Inflammatory macrophage treated with lipopolysaccharide for 1 hour (primary cell): ENCODE measurements around the gene SQSTM1.
"Not testable (repeated sequence)": the region's sequence is repeated elsewhere in the genome, so short reads cannot be mapped to it uniquely, and the experiment has no call there.

Experiments used
- DNase-seq, 2 donors: peaks; one replicate each; pipeline ENCODE4 v3.0.0-alpha.2; 2020 to 2022

SQSTM1 gene

DNA sequence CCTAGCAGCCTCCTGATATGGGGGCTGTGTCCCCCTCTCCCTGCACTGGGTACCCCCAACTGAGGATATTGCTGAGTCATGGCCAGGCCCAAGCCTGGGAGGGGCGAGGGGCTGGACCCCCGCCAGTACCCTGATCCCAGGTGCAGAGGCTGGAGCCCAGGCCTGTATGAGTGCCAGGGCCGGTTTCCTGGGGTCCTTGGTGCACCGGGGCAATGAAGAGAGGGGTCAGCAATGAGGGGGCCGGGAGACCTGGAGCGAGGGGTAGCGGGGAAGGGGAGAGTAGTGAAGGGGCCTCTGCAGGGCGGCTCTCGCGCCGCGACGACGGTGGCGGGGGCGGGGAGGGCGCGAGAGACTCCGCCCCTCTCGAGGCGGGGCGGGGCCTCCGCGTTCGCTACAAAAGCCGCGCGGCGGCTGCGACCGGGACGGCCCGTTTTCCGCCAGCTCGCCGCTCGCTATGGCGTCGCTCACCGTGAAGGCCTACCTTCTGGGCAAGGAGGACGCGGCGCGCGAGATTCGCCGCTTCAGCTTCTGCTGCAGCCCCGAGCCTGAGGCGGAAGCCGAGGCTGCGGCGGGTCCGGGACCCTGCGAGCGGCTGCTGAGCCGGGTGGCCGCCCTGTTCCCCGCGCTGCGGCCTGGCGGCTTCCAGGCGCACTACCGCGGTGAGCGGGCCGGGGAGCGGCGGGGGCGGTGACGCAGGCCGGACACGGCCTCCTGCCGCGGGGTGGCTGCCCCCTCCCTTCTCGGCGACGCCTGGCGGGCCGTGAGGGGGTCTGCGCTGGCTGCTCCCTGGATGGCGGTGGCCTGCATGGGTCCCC is at the start of gene SQSTM1:
TSS of gene SQSTM1 (plus strand) at position 423 of the 815 bp plus-strand sequence. CDS start at position 455, 32 bp downstream.
- DNase-seq, result peak; percentile 74 to 90

DNA sequence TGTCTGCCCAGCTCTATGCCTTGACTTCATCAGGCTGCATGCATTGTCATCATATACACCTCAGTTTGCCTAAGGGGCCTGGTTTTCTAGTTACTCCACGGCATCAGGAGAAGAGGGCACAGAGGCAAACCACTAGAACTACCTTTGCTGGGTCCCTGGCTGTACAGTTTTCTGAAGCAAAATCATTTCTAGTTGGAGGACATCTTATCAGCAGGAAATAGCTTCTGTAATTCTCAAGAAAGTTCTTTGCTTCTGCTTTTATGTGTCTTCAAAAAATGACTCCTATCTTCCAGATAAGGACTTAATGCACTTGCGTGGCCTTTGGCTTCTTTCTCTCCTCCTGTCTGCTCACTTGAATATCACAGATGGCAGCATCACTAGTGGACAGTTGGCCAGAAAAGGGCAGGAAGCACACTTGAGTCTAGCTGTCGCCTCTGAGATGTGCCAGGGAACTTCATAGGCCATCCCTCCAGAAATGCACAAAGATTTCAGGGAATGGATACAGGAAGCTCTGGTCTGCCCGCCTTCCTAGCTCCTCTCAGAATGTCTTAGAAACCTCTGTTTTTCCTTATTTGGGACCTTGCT is 49.3 kb upstream of the SQSTM1 start:
- DNase-seq, result no peak

DNA sequence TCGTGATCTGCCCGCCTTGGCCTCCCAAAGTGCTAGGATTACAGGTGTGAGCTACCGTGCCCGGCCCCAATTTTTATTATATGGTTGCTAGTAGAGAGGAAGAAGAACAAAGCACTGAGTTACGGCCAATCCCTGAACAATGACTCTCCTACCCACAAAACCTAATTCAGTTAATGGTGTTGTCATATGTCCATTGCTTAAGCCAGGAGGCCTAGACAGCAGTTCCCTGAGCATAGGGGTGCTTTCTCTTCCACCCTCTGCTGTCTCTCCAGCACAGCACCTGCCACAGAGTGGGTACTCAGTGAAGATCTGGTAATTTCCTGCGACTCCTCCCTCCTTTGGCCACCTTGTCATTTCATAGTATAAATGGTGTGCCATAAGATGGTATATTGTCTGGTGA is 48.4 kb upstream of the SQSTM1 start:
- peak; percentile 33 to 60 for DNase-seq

DNA sequence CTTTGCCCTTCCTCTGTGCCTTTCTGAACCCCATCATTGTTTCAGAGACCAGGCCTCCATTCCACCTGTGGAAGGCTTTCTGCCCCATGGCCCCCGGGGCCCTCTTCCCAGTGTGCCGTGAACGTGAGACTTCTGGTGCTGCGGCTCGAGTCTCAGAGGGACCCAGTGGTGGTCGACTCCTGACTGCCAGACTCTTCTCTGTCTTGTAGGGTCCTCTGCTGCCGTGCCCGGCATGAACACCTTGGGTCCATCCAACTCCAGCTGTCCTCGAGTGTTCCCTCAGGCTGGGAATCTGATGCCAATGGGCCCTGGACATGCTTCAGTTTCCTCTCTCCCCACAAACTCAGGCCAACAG is 47.0 kb upstream of the SQSTM1 start:
- DNase-seq, result no peak

DNA sequence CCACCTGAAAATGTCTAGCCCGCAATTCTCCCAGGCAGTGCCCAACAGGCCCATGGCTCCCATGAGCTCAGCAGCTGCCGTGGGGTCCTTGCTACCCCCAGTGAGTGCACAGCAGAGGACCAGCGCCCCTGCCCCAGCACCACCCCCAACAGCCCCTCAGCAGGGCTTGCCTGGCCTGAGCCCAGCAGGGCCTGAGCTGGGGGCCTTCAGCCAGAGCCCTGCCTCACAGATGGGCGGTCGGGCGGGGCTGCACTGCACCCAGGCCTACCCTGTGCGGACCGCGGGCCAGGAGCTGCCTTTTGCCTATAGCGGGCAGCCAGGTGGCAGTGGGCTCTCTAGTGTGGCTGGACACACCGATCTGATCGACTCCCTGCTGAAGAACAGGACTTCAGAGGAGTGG is 46.3 kb upstream of the SQSTM1 start:
- DNase-seq, result no peak

DNA sequence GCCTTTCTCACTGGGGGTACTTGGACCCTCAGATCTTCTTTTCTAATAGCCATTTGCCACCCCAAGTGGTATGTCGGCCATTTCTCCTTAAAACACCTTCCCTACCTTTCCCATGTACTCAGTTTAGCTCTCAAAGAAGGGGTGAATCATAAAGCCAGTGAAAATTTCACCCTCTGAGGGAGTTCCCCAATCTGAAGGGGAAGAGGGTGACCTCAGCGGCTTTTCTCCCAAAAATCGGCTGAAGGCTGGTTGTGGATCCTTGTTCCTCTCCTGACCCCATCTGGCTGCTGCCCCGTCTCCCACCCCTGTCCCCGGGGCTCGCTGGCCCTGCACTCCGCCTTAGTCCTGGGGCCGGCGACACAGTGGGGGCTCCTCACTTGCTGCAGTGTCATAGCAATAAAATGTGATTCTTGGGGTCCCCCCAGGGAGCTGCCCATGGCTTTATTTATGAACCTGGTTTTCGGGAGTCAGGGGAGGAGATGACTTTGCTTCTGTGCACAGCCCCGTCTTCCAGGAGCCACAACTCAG is 44.2 kb upstream of the SQSTM1 start:
- DNase-seq, result peak; percentile 64 to 74

DNA sequence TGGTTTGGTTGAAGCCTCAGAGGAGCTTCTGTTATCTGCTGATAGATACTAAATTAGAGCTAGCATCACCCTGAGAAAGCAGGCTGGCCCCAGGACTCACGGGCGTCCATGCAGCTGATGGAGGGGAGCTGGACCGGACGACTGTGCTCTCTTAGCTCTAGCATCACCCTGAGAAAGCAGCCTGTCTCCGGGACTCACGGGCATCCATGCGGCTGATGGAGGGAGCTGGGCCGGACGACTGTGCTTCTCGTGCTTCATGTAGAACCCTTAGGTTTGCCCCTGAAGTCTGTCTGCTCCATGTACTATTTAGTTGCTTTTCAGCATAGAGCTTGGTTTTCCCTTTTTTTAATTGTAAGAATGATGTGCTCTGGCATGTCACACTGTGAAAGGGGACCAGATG is 43.2 kb upstream of the SQSTM1 start:
- no peak for DNase-seq

DNA sequence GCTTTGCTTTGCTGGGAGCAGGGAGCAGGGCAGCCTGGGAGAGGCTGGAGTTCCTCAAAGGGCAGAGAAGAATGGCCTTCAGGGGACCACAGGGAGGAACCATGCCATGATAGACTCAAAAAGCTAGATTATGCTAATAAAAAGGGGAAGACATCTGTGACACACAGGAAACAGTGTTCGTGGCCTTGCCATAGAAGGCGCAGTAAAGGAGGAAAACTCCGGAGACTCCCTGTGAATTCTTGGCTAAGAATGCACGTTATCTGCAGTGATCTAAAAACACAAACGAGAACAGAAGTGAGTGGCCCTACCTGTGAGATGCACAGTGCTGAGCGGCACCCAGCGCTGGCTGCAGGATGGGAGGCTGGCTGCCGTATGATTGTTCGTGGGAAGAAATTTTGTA is 42.8 kb upstream of the SQSTM1 start:
- DNase-seq, result peak; percentile 58 to 64

DNA sequence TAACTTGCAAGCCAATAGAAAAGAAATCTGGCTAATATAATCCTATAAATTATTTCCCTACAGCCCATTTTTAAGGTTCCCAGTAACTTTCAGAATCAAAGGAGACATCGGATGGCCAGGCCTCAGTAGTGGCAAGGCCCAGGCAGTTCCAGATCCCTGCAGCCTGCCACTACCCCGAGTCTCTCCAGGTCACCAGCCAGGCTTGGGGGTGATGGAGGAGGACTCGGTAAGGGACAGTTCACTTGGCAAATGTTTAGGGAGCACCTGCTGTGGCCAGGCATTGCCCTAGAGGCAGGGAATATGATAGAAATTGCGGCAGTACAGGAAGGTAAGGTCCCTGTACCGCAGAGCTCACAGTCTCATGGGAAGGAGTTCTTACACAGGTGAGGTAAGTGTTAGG is 42.1 kb upstream of the SQSTM1 start:
- DNase-seq, result no peak

DNA sequence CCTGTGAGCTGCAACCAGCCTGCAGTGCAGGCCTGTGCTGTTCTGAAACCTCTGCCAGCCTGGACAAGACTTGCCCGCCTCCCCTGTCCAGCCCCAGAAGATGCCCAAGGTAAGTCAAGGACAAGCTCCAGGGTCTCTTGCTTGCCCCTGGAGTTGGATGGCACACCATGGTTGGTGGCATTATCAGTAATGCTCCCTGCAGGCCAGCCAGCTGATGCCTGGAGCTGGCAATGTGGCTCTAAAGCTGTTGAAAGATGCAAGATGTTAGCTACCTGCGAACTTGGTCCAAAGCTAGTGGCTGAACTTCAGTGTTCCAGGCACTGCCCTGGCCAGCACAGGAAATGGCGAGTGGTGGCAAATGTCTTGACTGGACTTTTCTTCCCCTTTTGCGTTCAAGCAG is 40.9 kb upstream of the SQSTM1 start:
- no peak for DNase-seq

DNA sequence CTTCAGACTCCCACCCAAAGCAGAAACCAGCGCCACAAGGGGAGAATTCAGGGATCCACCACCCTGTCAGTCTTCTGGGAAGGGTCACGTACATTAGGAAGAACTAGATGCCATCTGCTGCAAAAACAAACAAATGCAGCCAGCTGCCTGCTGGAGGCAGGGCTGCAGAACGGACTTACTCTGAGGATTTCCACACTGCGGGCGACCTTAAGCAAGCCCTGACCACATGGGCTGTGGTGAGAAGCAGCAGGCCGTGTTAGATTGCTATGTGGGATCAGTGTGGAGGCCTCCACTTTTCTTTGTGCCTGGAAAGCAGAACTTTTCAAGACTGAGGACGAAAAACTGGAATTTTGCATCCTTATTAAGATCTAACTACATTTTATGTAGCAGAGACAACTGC is 40.3 kb upstream of the SQSTM1 start:
- peak; percentile 83 to 84 for DNase-seq

DNA sequence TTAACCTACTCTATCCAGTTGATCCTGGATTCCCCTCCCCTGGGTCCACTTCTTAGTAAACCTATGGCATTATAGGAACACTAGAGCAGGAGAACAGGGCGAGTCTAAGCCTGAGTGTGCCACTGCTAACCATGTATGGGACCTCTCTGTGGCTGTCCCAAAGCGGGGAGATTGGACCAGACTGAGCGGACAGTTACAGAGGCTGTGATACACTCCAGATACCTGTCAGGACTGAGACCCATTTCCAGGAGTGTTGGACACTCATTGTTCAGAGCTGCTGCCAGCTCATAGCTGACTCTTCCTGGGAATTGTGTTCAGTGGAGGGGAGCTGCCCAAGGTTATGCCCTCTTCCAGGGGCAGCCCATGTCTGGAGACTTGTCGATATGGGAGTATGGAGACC is 38.9 kb upstream of the SQSTM1 start:
- no peak for DNase-seq

DNA sequence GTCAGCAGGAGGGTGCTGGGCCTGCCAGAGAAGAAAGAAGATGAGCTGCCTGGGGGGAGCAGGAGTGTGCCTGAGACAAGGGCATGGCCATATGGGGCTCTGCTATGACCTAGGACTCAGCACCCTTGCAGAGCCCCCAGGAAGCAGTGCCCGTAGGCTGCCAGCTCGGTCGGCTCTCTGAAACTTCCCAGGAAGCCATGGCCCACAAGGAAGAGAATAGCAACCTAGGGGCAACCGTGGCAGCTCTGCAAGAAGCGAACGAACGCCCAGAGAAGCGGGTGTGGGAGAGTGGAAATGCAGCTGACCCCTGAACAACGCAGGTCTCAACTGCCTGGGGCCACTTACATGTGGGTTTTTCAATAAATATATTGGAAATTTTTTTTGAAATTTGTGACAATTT is 37.6 kb upstream of the SQSTM1 start:
- DNase-seq, result no peak

DNA sequence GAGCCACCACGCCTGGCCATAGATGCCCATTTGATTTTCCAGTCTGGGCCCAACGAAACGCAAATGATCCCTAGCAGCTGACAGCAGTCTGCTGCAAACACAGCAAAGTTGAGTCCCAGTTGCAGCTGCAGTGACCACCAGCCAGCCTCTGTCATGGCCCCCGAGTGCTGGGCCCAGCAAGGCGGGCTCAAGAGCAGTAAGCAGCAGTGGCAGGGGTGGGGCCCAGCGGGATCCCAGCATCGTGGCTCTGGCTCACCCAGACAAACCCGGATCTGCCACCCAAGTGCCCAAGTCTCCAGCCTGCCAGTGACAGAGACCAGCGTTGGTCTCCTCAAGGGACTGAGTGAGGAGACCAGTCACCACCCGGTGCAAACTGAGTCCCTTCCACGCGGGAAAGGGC is 33.8 kb upstream of the SQSTM1 start:
- no peak for DNase-seq

DNA sequence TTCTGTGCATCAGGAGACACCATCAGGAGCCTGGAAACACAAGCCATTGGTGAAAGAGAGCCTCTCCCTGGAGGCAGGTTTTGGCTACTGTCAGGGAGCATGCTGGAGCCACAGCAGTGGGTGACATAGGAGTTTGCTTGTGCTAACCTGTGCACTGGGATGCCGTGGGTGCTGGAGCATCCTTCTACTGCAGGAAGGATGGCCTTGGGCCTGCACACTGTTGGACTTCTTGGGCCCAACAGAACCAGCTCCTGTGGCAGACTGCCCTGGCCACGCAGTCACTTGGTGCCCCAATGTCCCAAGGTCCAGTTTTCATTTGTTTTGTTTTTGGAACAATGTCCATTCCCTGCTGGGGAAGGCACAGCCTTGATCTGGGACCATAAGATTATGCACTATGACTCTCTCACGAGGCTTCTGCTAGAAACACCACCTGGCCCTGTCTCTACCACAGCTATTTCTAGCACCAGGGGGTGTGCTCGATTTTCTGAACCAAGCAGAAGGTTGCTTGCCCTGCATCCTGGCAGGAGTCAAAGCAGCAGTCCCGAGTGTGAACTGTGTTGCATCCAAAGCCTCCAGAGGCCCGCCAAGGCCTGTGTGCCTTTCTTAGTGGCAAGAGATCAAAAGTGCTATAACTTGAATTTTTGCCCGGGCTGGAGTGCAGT is 32.4 kb upstream of the SQSTM1 start:
- no peak for DNase-seq

DNA sequence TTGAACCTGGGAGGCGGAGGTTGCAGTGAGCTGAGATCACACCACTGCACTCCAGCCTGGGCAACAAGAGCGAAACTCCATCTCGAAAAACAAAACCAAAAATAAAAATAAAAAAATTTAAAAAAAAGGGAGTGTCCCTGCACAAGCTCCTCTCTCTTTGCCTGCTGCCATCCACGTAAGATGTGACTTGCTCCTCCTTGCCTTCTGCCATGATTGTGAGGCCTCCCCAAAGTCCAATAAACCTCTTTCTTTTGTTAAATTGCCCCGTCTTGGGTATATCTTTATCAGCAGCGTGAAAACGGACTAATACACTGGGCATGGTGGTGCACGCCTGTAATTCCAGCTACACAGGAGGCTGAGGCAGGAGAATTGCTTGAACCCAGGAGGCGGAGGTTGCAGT is 31.4 kb upstream of the SQSTM1 start:
- not testable (repeated sequence) for DNase-seq

DNA sequence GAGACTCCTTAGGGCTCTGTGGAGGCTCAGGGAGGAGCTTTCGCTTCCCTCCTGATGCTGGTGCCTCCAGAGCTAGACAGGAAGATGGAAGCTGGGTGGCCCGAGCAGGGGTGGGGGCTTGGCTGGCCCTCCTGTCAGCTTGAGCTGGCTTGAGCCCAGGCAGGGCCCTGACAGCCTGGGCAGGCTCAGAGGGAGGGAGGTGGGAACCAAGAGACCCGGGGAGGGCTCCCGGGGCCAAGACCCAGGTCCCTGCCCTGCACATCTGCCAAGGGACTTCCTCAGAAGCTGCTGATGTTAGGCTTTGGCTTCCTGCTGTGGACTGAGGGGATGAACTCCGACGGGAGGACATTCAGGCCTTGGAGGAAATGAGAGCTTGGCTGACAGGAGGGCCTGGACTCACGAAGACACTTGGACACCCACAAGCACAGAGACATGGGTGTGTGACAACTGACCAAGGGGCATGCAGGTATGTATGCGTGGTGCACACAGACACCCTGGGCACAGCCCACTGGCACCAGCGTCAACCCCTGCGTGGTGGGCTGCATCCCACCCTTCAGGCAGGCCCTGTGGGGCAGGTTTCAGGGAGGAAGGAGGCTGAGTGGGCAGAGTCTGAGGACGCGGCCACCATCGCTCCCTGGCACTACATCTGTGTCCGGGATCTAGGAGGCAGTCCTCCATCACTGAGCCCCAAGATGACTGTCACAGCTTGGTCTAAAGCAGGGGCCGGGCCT is 28.7 kb upstream of the SQSTM1 start:
- DNase-seq, result no peak

DNA sequence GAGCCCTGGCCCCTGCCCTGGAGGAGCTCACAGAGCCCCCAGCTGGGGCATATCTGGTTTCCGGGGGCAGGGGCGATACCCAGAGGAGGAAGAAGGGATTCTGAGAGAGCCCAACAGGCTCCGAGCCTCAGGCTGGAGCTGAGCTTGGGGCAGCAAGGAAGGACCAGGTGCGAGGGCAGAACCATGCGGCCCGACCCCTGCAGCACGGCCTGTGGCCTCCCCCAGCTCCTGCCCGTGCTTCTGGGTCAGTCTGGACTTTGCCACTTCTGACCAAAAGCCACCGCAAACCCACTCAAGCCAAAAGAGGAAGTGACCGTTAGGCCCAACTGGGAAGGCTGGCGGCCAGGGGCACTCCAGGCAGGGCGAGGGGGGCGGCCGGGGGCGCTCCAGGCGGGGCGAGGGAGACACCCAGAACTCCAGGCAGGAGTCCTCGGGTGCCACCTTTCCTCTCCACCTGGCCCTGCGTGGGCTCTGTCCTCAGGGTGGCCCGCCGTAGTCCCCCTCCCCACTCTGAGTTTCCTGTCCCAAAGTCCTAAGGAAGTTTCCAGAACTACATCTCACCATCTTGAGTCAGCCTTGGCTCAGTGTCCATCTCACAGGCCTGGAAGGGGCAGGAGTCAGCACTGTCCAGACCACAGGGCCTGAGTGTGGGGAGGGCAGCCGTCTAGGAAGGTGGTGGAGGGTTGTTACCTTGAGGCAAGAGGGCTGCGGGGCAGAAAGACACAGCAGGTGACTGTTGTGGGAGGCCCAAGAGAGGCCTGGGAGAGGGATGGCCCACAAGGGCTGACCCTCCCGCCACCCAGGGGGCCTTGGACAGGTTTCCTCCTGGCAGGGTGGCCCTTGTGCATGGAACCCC is 27.9 kb upstream of the SQSTM1 start:
- peak; percentile 31 to 52 for DNase-seq

DNA sequence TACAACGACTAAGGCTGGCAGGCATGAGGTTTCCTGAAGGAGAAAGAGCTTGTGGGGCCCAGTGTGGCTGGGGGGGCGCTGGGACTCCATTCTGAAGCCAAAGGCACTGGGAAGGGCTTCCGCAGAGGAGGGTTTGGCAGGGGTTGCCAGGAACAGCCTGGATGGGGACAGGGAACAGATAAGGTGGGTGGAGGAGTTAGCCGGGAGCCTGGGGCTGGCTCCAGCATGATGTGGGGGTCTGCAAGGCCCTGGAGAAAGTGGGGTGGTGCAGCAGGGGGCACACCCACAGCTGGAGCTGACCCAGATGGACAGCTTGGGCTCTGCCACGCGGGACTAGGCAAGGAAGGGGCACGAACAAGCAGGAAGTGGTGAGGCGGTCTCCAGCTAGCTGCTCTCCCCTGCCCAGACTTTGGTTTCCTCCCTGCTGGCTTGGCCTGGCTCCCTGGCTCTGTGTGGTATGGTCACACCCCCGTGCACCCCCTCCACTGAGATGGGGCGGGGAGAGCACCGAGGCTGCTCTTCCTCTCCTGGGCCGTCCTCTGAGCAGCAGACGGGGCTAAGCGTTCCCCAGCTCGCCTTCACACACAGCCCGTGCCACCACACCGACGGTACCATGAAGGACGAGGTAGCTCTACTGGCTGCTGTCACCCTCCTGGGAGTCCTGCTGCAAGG is 27.1 kb upstream of the SQSTM1 start, which contains the start of gene LTC4S:
TSS of gene LTC4S (plus strand) at position 519 of the 672 bp plus-strand sequence. CDS start at position 614, 95 bp downstream.
- DNase-seq, result no peak

DNA sequence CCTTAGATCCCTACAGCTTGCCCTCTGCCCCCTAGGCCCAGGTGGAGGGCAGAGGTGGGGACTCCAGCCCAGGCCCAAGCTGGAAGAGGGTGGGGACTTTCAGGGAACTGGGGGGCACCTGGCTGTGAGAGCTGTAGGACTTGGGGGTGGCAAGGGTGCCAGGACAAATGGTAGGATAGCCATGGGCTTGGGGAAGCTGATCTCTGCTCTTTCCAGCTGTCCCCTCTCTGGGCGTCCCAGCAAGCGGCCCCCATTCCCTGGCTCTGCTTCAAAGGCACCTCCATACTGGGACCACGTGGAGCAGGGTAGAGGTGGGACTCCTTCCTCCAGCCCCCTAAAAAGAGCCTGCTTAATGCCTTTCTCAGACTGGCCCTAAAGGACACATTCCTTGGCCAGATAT is 26.5 kb upstream of the SQSTM1 start:
- no peak for DNase-seq

DNA sequence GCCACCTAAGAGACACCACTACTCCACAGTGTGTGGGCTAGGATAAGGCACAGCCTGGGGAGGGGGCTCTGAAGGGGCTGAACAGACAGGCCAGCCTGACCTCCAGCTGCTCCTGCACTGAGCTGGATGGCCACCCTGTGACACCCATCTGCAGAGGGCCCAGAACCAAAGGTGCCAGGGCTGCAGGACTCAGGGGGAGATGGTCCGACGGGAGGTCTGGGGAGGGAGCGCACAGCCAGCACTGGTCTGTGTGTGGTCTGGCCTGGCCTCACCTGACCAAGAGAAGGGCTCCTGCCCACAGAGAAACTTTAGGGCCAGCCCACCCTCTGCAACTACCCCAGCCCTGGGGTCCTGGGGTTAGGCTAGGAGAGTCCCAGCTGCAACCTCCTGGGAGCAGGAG is 26.1 kb upstream of the SQSTM1 start:
- no peak for DNase-seq
